GM19023 (cell line): ENCODE results near the gene SELPLG.
"Not testable (repeated sequence)": the region's sequence is repeated elsewhere in the genome, so short reads cannot be mapped to it uniquely, and the experiment has no call there.

ENCODE experiments used
- ATAC-seq: cut with Tn5 transposase; IDR thresholded peaks from one replicate; pipeline ENCODE4 v1.9.1; 2021; ENCODE audit warnings: mild to moderate bottlenecking, moderate library complexity; ENCODE audit not compliant: unreplicated experiment

Gene SELPLG

DNA sequence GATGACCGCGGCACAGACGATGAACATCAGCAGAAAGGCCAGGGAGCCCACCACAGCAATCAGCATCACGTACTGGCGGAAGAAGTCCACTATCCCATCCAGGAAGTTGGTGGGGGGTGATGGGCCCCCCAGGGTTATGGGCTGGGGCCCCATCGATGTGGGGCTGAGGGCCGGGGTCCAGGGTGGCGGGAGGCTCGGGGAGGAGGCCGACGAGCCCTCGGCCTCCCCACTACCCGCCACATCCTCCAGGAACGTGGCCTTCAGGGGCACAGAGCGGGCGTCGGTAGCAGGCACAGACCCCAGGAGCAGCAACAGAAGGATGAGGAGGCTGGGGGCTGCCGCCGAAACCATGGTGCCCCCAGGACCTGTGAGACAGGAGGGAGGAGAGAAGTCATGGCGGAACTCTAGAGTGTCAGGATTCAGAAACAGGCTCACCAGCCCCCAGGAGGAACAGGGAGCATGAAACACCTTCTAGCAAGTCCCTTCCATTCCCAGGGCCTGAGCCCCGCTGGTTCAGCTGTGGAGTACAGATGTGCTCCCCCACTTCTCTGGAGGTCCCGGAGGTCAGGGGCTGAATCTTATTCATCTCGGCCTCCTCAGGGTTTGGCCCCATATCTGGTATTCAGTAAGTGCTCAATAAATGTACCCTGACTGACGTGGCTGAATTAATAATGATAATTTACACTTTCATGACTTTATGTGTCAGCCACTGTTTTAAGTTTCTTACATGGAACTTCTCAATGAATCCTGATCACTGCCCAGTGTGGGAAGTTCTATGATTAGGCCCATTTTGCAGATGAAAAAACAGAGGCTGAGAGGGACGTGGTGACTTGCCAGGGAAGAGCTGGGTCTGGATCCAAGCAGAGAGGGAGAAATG is 41.4 kb downstream of the SELPLG start:
- ATAC-seq, result no peak

DNA sequence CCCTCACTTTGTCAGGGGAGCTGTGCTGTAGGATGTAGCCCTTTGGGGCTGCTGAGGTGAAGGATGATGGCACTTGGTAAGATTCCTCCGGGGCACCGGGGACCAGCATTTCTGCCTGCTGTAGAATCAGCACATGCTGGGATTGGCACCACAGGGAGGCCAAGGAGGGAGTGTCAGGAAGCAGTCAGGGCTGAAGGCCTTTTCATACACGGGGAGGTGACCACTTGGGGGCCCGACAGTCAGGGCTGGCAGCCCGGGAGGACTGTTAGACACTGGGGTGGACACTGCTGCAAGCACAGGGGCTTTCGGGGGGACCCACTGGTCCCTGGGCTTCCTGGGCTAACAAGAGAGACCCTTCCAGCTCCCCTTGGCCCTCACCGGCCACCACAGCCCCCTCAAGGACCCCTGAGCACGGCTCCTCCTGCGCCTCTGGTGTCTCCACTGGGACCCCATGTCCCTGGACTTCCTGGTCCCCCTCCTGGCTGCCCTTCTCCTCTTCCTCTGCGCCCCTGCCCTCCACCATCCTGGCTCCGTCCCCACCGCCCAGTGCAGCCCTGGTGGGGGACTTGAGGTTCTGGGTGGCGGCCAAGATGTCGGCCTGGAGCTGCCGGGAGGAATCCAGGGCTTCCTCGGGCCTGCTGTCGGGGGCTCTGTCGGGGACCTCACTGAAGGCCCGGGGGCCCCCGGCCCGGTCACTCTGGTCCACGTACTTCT is 42.3 kb downstream of the SELPLG start:
- ATAC-seq, result no peak

DNA sequence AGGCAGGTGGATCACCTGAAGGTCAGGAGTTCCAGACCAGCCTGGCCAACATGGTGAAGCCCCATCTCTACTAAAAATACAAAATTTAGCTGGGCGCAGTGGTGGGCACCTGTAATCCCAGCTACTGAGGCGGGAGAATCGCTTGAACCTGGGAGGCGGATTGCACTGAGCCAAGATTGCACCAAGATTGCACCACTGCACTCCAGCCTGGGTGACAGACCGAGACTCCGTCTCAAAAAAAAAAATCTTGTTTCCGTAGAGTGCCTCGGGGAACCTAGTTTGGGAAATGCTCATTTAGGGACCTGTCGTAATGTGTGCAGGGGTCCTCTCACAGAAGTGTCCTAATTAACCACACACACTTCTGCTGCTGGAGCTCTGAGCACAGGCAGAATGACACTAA is 43.2 kb downstream of the SELPLG start:
- ATAC-seq, result not testable (repeated sequence)

DNA sequence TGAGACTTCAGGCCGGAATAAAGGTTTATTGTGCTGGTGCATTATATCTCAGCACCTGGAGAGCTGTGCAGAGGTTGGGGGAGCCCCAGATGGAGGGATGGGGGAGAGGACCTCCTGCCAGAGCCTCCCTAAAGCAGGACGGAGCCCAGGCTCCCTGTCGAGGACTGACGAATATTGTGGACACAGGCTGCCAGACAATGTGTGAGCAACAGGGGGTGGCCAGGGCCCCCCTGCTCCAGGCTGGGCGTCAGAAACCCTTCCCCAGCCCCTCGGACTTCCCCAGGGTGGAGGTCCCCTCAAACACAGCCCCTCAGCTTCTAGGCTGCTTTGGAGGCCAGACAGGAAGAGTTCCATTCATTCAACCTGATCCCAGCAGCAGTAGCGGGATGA is 43.9 kb downstream of the SELPLG start:
- ATAC-seq, result no peak

DNA sequence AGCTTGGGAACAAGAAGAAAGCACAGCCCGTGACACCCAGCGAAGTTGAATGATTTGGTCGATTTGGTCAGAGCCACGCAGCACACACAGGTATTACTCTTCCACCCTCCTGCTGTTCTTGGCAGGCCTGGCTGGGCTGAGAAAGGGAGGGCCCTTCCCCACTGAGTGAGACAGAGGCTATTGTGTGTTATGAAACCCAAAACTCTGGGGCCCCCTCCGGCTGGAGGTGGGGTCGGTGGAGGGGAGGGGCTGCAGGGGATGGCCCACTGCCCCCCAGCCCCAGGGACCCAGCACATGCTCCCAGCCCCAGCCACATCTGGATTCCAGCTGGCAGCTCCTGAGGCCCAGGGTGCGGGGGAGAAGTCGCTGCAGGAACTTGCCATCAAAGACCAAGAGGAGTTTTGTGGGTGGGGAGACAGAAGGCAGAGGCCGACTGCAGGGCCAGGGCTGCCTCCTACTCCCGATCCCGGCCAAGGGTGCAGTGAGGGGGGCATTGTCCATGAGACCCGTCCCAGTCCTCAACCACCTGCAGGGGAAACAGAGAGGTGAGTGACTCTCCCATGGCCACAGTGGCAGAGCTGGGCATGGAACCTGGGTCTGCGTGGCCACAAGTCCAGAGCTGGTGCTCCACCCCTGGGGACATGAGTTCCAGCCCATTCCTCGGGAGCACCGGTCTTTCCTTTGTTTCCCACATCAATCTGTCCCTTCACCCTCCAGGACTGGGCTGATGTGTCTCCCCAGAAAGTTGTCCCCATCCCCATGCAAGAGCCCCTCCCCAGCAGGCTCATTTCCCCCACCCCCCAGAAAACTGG is 44.5 kb downstream of the SELPLG start:
- no peak for ATAC-seq

DNA sequence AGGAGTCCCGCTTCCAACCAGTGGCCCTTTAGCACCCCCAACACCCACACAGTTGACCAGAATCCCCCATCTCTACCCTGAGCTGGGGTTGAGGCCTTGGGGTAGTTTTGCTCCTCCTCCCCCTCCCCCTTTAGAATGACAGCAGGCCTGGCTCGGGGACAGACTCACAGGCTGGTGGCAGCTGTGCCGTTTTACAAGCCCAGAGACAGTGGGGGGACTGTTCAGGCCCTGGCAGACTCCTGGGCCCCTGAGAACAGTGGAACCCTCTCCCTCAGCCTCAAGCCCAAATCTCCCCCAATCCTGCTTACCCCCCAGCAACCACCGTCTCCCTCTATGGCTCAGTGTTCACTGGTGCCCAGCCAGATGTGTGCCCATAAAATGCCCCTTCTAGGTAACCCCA is 45.9 kb downstream of the SELPLG start:
- no peak for ATAC-seq

DNA sequence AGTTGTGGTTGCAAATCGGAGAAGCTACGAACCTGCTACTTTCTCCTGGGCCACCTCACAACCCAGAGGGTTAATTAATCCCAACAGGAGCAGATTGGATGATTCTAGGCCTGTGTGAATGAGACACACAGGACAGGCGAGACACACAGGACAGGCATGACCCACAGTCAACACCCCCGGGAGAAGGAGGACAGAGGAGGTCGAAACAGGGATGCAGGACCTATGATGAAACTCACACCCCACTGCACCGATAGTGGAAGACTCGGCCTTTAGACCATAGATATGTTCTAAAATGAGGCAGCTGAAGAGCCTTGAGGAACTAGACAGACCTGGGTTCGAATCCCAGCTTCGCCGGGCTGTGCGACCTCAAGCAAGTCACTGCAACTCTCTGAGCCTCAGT is 47.4 kb downstream of the SELPLG start:
- no peak for ATAC-seq

DNA sequence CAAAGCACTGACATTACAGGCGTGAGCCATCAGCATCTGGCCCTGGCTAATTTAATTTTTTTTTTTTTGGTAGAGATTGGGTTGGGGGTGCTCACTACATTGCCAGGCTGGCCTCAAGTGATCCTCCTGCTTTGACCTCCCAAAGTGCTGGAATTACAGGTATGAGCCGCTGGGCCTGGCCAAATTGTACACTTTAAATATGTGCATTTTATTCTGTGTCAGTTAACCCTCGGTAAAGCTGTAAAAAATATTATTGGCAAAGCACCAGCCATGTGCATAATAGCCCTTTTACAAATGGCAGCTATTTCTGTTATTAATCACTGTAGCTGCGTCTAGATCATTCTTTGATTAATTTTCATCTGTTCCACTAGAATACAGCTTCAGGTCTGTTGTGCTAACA is 47.8 kb downstream of the SELPLG start:
- no peak for ATAC-seq

DNA sequence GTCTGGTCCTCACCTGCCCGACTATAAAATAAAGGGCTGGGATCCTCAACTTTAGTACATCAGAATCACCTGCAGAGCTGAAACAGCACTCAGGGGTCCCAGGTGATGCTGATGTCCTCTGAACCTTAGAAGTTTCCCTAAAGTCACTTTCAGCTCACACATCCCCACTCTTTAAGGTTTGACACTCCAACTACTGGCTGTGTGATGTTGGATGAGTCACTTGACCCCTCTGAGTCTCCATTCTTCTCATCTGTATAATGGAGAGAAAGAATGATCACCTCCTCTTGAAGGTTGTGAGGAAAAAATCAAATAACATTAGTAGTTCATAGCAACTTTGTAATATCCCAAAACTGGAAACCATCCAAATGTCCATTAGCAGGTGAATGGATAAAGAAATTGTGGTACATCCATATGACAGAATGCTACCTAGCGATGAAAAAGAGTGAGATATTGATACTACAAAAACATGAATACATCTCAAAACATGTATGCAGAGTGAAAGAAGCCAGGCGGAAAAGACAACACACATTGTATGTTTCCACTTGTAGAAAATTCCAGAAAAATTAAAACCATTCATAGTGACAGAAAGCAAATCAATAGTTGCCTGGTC is 49.1 kb downstream of the SELPLG start:
- no peak for ATAC-seq

DNA sequence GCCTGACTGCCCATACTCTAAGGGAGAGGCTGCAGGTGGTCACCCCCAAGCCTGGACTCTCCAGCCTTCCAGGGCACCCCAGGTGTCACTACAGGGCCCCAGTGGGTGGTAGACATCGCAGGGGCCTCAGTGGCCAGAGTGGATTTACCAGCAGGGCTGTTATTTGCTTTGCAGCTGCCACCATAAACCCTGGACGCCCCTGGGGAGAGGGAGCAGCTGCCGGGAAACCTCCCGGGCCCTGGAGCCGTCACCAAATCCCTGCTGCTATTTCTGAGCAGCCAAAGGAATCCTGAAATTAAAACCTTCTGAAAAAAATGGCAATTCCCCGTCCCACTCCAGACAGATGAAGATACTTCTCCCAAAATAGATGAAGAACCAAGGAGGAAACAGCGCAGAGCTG is 49.7 kb downstream of the SELPLG start:
- ATAC-seq, result no peak

DNA sequence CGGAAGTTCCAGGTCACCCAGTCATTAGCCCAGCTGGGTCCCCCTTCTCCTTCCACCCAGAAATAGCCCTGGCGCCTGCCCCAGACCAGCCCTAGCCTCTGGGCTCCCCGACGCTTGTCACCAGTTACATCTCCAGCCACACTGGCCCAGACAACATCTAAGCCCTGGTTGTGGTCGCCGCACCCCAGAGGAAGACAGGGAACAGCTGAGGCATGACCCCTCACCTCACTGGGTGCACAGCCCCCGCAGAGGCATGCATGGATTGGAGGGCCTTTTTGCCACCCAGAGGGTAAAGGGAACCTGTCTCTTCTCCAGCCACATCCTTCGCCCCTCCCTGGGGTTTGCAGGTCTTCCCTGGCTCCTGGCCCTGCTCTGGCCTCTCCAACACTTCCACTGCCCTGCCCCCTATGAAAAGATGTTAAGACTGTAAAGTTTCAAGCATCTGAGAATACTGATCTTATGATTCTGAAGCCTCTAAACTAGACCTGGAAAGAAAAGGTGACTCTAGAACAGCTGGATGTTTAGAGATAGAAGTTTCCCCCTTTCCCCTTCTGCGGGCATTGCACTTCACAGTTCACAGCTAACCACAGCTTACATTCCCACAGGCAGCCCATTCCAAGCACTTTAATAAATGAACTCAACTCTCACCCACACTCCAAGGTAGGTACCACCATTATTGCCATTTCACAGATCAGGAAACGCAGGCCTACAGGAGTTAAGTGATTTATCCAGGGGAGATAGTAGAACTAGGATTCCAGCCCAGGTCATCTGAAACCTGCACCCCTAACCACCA is 50.5 kb downstream of the SELPLG start:
- ATAC-seq, result no peak

DNA sequence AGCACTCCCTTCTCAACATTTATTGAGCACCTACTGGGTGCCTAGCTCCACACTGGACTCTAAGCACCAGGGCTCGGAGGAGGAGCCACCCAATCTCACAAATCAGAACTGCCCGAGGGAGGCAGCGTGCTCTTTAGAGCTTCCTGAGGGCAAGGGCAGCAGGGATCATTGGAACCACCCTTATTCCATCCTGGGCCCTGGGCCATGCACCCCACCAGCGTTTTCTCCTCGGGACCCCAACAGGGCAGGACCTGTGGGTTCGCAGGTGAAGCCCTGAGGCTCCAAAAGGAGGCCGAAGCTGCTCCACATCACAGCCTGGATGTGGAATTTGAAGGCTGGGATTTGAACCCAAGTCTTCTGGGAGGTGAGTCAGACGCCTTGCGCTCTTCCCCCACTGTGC is 51.2 kb downstream of the SELPLG start:
- ATAC-seq, result no peak

DNA sequence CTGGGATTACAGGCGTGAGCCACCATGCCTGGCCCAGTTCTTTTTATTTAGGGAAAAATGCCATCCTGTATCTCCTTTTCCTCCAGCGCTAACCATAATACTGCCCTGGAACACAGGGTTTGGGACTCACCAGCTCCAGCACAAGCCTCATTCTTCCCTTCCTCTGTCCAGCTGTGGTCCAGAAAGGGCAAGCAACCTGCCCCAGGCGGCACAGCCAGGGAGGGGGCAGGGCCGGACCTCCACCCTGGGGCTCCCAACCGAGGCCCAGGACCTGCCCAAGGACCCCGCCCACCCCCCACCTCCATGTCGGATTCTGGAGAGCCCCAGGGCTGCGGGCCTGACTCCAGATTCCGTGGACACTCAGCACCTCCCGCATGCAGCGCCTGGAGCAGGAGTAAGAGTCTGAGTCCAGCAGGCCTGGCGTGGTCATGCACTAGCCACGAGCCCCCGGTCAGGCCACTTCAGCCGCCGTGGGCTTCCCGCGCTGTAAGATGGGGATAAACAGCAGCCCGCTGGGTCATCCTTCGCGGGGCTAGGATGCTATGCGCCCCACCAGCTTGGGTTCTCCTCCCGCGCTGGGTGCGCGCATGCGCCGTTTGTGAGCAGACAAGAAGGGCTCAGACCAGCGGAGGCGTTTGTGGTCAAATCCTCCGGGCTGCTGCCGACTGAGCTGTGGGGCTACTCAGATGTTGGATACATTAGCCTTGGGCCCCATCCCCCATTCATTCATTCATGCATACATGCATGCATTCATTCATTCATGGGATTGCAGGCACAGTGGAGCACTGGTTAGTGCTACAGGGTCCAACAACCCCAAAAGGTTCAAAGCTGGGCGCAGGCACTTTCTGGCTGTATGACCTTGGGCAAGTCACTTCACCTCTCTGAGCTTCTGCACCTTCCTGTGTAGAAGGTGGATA is 52.1 kb downstream of the SELPLG start:
- ATAC-seq, result no peak

DNA sequence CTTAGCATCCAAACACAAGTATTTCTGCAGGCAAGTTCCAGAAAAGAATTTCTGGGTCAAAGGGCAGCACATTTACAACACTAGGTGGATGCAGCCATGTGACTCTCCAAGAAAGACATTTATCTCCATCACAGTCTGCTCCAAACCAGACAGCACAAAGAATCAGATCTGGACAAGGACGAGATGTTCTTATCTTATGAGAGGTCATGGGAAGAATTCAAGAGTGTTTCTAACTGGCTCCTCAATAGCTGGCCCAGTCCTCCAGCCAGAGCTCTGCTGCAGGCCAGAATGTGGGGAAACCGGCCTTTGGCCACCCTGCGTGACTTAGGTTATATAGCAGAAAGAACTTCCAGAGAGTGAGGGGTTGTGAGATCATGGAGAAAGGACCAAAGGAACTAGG is 53.2 kb downstream of the SELPLG start:
- ATAC-seq, result no peak

DNA sequence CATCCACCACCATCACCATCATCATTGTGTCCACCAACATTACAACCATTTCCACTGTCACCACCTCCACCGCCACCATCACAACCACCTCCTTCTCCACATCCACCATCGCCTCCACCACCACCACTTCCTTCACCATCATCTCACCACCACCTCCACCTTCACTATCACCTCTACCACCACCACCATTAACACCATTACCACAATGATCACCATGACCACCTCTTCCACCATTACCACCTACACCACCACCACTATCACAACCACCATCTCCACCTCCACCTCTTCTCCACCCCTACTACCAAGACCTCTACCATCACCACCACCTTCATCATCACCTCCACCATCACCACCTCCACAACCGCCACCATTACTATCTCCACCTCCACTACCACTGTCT is 54.9 kb downstream of the SELPLG start:
- ATAC-seq, result no peak

DNA sequence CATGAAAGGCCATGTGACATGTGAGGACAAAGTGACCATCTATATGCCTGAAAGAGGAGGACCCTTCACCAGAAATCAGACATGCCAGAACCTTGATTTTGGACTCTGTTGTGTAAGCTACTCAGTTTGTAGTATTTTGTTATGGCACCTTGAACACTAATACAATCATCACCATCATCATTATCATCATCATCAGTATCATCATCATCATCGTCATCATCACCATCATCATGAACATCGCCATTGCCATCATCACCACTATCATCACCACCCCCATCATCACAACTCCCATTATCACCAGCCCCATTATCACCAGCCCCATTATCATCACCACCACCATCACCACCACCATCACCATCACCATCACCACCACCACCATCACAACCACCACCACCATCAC is 55.4 kb downstream of the SELPLG start:
- ATAC-seq, result no peak

DNA sequence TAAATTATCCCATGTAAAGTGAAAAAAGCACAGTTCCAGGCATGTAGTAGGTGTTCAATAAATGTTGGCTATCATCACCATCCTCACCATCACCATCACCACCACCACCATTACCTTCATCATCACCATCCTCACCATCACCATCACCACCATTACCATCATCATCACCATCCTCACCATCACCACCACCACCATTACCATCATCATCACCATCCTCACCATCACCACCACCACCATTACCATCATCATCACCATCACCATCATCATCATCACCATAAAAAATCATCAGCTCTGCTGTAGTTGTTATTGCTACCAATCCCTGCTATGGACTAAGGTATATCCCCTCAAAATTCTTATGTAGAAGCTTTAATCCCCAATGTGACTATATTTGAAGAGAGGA is 56.2 kb downstream of the SELPLG start:
- ATAC-seq, result no peak

DNA sequence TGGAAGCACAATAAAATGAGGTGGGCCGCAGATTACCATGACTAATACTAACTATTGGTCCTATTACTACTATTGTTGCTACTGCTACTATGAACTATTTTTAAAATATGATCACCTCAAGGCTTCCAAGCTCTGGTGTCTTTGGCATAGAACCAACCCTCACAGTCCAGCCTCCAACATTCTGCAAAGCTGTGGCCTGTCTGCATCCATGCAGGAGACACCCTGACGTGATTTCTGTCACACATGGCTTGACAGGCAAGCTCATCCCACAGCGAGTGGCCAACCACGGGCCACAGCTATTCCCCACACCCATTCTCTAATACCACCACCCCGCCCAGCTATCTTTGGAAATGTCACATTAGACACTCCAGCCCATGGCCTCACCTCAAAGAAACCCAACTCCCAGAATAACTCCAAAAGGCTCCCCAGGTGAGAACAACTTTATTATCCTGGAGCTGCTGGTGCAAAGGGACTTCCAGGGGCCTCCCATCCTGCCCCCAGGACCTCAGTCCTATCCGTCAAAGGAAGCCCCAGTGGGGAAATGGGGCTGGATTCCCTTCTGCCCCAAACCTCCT is 56.9 kb downstream of the SELPLG start:
- ATAC-seq, result no peak
